ENCODE data around the gene AXIN1.

AXIN1 gene

DNA sequence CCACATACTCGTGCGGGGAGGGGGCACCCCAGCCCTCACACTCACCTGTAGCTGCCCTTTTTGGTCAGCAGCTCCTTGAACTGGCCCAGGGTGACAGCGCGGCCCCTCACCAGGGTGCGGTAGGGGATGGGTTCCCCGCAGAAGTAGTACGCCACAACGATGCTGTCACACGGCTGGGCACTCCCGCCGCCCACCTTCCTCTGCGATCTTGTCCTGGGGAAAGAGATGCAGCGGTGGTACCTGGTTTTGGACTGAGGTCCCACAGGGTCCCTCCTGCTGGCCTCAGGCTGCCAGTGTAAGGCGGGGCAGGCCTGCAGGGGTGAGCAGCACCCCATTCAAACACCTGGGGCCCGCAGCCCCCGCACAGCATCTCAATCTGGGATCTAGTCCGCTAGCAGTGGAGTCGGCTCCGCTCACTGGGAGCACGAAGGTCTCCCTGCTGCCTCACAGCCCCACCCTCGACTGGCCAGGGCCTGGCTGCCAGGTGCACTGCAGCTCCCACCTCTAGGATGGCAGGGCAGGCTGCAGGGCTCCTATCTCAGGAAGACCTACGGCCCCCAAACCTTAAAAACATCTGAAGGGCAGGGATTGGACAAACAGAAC is 63.0 kb downstream of the AXIN1 start:
- no peak for DNase-seq
- Histone ChIP-seq H3K27me3 (ENCODE audit: insufficient read depth, low read depth, severe bottlenecking) (no peaks in the 10 kb centered on the region), H3K36me3 (peaks cover 50% of the 10 kb centered on the region), H3K27ac (no peak overlapping the region), H3K4me3 (ENCODE audit: low read depth, low read length) (no peak overlapping the region), H3K9me3 (ENCODE audit: severe bottlenecking) (no peaks in the 10 kb centered on the region)
- no peak for TF ChIP-seq CTCF (IDR thresholded peaks at IDR 0.05; ENCODE audit: low read depth, low read length)

DNA sequence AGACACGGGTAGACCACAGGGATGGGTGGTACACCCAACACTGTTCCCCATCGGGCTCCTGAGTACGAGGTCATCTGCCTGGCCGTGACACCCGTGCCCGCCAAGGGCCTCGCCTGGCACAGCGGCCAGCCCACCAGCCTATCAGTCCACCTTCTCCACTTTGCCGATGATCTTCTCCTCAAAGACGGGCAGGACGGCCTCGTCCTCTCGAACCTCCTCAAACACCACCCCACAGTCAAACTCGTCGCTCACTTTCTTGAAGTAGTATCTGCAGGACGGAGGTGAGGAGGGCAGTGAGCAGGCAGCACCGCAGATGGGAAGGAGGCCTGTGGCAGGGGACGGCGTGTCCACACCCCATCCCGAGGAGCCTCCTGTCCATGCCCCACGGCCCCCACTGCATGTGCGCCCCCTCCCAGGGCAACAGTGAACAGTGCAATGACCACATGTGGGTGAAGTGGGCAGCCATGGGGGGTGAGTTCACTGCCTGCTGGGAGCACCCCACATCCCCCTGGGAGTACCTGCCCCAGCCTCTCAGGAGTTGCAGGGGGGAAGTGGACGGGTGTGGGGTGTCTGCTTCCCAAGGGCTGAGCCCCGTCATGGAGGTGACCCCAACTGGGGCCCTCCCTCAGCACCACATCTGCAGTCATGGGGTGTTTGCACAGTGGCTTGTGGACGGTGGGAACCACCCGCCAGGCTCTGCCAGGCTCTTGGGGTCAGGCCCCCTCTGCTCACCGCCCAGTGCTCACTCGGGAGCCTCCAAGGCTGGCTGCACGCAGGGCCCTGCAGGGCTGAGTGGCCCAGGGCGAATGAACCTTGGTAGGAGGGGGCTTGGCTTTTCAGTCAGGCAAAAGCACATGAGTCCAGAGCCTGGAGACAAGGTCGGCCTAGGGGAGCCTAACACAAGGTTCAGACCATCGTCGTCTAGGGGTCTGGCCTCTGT is 64.3 kb downstream of the AXIN1 start:
- Histone ChIP-seq H3K9me3 (ENCODE audit: severe bottlenecking) (no peaks in the 10 kb centered on the region), H3K27ac (no peak overlapping the region), H3K4me3 (ENCODE audit: low read depth, low read length) (no peak overlapping the region), H3K36me3 (peaks cover 45% of the 10 kb centered on the region), H3K27me3 (ENCODE audit: insufficient read depth, low read depth, severe bottlenecking) (no peaks in the 10 kb centered on the region)
- TF ChIP-seq CTCF (IDR thresholded peaks at IDR 0.05; ENCODE audit: low read depth, low read length) = no peak
- no peak for DNase-seq

DNA sequence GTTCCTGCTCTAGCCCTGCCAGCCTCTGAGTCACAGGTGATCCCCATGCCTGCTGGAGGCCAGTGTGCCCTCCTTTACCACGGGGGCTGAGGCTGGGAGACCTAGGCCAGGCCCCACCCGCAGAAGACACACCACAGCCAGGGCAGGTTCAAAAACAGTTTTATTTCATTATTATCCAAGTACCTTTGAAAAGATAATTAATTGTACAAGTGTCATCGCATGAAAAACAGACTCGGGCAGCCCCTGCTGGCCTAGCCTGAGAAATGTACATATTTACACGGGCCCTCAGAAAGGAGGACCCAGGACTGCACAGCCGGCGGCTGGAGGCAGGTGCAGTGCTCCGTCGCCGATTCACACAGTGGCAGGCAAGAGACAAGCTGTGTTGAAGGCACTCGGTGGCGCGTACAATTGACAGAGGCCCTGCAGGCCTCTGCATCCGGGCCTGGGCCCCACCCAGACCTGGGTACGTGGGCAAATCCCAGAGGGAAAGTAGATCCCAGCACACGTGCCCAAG is 65.2 kb downstream of the AXIN1 start:
- H3K4me3 ChIP-seq (ENCODE audit: low read depth, low read length) = no peak overlapping the region
- no peaks in the 10 kb centered on the region for H3K27me3 ChIP-seq (ENCODE audit: insufficient read depth, low read depth, severe bottlenecking)
- DNase-seq = peak; percentile 42
- peak overlapping the region; percentile 43 for H3K27ac ChIP-seq
- peaks cover 39% of the 10 kb centered on the region for H3K36me3 ChIP-seq
- no peaks in the 10 kb centered on the region for H3K9me3 ChIP-seq (ENCODE audit: severe bottlenecking)
- 0 out of 2 replicates have a peak, but pooled peaks have one; percentile 7 for TF ChIP-seq CTCF (IDR thresholded peaks at IDR 0.05; ENCODE audit: low read depth, low read length)

DNA sequence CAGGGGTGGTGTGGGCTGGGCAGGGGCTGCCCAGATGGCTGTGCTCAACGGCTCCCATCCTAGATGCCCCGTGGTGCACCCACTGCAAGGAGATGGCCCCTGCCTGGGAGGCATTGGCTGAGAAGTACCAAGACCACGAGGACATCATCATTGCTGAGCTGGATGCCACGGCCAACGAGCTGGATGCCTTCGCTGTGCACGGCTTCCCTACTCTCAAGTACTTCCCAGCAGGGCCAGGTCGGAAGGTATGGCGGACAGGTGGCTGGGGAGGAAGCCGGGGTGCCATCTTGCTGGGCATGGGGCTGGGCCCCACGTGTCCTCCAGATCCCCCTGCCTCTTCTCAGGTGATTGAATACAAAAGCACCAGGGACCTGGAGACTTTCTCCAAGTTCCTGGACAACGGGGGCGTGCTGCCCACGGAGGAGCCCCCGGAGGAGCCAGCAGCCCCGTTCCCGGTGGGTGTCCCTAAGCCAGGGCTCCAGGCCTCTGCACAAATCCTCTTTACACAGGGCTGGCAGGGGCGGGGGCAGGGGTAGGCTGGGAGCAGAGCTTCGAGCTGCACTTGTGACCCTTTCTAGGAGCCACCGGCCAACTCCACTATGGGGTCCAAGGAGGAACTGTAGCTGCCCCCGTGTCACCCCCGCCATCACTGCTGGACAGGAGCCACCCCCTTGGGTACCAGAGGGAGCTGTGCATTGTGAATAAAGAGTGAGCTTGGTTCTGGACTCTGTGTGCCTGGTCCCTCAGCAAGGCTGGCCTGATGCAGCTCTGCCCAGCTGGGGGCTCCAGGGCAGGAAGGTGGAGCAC is 65.8 kb downstream of the AXIN1 start:
- Histone ChIP-seq H3K4me3 (ENCODE audit: low read depth, low read length) (no peak overlapping the region), H3K36me3 (peaks cover 34% of the 10 kb centered on the region), H3K27ac (peak overlapping the region; percentile 43), H3K9me3 (ENCODE audit: severe bottlenecking) (no peaks in the 10 kb centered on the region), H3K27me3 (ENCODE audit: insufficient read depth, low read depth, severe bottlenecking) (no peaks in the 10 kb centered on the region)
- peak; percentile 67 for DNase-seq
- TF ChIP-seq CTCF (IDR thresholded peaks at IDR 0.05; ENCODE audit: low read depth, low read length) = no peak

GRCh38 chr16:285146-286055 is 67.1 kb downstream of the AXIN1 start:
- no peak for TF ChIP-seq CTCF (IDR thresholded peaks at IDR 0.05; ENCODE audit: low read depth, low read length)
- Histone ChIP-seq H3K36me3 (peaks cover 21% of the 10 kb centered on the region), H3K27me3 (ENCODE audit: insufficient read depth, low read depth, severe bottlenecking) (no peaks in the 10 kb centered on the region), H3K9me3 (ENCODE audit: severe bottlenecking) (no peaks in the 10 kb centered on the region), H3K4me3 (ENCODE audit: low read depth, low read length) (no peak overlapping the region), H3K27ac (no peak overlapping the region)
- no peak for DNase-seq
